GM13977 (cell line): ENCODE measurements around the gene PRKAG2.

Source experiments
- DNase-seq: peaks from one replicate; pipeline ENCODE4 v3.0.0; 2012; ENCODE audit warnings: low spot score
- in situ Hi-C: fragments of 300-500 bp; cut with MboI; formaldehyde crosslinking; loops from one replicate; pipeline ENCODE4 v1.12.0; 2022; ENCODE audit warnings: low sequenced_read_pairs, low pct_unique_long_range_greater_than_20kb, mixed read lengths, inconsistent platforms; ENCODE audit not compliant: unreplicated experiment
- TF ChIP-seq, protein P1 (sequence below): IDR thresholded peaks from 2 replicates; pipeline ENCODE4 v1.5.1; 2012; ENCODE audit warnings: mild to moderate bottlenecking, control low read depth; ENCODE audit not compliant: insufficient read depth; ENCODE audit errors: extremely low read depth, missing control alignments

PRKAG2 gene

DNA sequence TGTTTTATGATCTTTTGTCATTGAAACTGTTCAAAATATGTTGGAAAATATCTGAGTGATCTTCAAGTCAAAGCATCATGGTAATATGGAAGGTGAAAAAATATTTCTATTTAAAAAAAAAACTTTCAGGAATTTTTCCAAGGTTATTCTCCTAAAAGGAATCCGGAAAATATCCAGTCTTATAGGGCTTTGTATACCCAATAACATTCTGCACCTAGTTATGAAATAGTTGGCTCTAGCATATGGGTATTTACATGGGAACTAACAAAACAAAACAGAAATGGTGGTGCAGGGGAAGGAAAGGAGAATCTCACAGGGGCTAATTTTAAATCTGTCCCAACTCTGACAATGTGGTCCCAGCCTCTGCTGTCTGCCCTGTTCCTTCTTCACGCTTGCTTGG, 190.1 kb downstream of the PRKAG2 start:
- TF ChIP-seq, protein P1, sequence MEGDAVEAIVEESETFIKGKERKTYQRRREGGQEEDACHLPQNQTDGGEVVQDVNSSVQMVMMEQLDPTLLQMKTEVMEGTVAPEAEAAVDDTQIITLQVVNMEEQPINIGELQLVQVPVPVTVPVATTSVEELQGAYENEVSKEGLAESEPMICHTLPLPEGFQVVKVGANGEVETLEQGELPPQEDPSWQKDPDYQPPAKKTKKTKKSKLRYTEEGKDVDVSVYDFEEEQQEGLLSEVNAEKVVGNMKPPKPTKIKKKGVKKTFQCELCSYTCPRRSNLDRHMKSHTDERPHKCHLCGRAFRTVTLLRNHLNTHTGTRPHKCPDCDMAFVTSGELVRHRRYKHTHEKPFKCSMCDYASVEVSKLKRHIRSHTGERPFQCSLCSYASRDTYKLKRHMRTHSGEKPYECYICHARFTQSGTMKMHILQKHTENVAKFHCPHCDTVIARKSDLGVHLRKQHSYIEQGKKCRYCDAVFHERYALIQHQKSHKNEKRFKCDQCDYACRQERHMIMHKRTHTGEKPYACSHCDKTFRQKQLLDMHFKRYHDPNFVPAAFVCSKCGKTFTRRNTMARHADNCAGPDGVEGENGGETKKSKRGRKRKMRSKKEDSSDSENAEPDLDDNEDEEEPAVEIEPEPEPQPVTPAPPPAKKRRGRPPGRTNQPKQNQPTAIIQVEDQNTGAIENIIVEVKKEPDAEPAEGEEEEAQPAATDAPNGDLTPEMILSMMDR = no peak
- in situ Hi-C loops = no loop called here
- peak; percentile 8 for DNase-seq

DNA sequence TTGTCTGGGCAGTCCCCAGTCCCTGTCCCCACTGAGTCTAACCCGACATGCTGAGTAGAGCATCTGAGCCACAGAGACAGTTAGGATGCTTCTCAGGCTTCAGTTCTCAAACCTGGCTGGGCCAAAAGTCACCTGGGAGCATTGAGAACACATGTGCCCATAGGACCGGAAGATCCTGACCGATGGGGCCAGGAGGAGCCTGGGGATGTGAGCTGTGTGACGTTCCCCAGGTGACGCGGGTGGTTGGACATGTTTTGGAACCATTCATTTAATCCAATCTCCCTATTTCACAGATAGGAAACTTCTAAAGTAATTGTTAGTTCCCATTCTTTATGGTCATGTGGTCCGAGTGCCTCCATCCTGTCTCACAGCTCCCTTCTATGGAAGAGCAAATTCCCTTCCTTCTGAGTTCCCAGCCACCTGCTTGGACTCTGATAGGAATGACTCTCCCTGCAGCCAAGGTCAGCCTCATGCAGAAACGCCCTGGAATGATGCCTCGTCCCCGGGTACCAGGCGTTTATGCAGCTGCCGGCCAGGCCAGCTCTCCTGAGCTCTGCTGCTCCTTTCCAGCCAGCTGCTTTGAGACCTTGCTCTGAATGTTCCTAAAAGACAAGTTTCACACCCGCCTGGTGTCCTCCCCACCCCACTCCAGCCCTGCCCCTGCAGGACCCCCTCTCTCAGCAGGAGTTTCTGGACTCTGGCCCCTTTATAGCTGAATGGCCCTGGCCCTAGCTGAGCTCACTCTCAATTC, 190.7 kb downstream of the PRKAG2 start:
- in situ Hi-C loops = no loop called here
- TF ChIP-seq, protein P1 = no peak
- DNase-seq = peak; percentile 8

DNA sequence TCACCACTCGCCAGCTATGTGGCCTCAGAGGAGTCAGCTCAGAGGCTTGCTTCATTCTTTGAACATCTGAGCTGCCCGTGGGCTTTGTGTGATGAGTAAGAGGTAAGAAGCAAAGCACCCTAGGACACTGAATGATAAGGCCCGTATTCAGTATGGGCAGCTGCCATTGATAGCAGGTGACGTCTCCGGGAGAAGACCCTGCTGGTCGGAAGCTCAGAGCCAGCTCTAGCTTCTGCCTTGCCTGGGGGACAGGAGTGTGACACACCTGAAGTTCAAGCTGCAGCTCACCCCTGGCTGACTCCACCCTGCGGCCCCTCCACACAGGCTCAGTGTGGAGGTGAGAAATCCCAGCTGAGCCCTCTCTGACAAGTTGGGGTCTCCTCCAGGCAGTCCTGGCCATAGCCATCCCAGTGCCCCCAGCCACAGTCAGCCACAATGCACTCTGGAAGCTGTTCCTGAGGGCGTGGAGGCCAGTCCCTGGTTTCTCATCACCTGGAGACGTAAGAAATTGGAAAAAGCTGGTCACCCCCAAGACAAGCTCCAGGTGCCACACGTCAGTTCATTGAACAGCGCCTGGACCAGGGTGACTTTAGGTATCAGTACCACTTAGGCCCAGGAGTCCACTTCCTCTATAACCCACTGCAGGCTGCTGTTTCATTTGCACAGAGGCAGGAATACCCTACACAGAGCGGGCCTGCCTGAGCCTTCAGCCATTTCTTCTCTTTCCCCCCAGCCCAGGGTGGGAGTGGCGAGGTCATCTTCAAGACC, 192.3 kb downstream of the PRKAG2 start:
- in situ Hi-C loops = no loop called here
- TF ChIP-seq, protein P1 = no peak
- DNase-seq = peak; percentile 6

DNA sequence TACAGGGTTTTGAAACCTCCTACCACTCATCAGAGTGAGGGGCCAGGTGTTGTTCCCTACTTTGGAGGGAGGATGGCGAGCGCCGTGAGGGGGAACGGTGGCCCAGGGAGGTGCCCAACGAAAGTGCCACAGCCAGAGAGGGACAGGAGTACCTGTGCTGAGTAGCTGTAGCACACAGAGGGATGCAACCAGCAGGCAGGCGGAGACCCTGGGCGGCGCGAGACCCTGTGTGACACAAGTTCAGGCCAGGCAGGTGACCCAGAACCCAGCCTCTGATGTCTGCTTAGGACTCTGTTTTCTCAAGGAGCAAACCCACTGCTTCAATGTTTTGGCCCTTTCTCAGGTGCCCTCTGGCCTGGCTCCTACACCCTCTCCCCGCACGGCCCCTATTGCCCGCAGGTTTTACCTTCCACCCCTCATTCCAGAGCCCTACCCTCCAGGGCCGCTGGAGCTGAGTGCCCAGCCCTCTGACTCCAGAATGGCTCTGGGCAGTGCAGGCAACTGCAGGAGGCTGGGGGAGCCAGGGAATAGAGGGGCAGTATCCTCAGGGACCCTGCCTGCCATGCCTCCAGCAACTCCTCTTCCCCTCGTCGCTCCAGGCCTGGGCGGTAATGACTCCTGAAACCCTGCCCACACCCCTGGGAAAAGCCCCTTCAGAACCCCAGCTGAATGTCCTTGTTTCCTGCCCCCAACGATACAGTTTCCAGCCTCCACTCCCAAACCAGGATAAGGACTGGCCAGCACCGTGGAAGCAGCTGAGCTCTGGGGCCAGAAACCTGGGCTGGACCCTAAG, 193.1 kb downstream of the PRKAG2 start:
- in situ Hi-C loops = no loop called here
- DNase-seq = no peak
- TF ChIP-seq, protein P1 = no peak

DNA sequence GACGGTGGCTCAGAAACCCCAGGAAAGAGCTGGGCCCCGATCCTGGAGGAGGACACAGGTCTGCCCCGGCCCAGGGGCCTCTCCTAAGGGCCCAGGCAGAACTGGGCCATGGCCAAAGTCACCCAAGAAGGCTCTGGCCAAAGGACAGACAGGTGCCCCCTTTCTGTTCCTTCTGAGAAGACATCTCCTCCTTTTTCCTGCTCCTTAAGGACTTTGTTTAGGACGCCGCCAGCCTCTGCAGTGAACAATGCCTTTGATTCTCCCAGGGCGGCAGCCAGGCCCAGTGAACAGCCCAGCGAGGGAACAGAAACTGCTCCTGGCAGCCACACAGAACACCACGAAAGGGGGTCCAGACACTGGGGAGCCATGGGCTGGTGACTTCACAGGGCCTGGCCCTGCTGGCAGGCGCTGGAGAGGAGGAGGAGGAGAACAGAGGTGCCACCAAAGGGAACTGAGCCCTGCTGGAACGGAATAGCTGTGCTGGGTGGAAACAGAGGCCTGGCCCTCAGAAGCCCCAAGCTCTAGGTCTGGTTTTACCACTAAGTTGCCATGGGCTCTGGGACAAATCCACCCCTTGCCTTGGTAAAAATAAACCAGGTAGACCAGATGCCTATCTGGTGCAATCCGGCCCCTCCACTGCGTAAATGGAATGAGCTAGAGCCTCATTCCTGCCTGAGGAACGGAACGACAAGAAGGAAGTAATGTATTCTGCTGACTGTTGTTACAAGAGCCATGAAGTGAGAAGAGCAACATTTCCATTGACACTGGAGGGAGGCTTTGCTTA, 193.9 kb downstream of the PRKAG2 start:
- TF ChIP-seq, protein P1 = no peak
- in situ Hi-C loops = no loop called here
- DNase-seq = no peak

DNA sequence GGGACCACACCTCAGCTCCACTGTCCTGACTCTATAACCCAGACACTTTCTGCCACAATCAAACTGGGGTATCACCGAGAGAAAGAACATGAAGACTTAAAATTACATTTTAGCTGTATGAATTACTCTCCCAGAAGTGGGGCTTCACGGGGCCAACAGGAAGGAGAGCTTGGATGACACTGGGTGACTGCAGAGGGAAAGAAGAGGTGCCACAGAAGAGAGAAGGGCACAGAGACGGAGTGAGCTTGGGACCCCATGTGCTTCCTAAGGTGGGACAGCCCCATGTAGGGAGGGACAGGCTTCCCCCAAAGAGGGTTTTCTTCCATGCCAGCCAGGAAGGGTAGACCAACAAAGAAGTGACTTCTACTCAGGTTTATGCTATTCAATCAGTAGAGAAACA, 195.2 kb downstream of the PRKAG2 start:
- no peak for DNase-seq
- TF ChIP-seq, protein P1 = no peak
- in situ Hi-C loops = no loop called here
